NAMALWA (cell line): Measurements from ENCODE around the gene DNAH1.

ENCODE experiments used
- DNase-seq: peaks from one replicate; pipeline ENCODE4 v3.0.0-alpha.2; 2015; ENCODE audit warnings: low spot score

The DNAH1 gene

DNA sequence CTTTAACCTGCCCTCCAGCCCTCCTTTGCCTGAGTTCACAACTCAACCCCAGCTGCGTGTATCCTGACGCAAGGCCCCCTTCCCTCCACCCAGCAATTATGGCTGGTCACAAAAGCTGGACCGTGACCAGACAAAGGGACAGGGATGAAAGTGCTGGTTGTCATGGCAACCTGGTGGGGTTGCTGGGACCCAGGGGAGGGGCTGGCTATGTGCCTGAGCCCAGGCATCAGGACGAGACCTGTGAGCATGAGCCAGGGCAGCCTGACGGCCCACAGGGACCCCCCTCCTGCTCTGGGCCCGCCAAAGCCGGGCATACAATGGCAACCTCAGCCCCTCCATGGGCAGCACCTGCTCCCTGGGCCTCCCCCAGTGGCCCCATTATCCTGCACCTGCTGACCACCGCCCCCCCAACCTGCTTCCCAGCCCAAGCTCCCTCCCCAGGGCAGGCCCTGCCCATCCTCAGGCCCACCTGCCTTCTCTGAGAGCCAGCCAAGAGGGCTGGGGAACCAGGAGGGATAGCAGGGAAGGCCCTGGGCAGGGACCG is 4.5 kb upstream of the DNAH1 start:
- DNase-seq, result no peak

- DNase-seq, result no peak
Observed at GRCh38 chr3:52313188-52313773, 2.8 kb upstream of the DNAH1 start.

GRCh38 chr3:52313774-52314188 is 2.3 kb upstream of the DNAH1 start:
- peak; percentile 23 for DNase-seq

GRCh38 chr3:52314489-52314888 is 1.6 kb upstream of the DNAH1 start:
- no peak for DNase-seq

GRCh38 chr3:52315006-52315405 is 1.1 kb upstream of the DNAH1 start:
- DNase-seq, result no peak

GRCh38 chr3:52317208-52318000 is 1.3 kb downstream of the DNAH1 start:
- DNase-seq, result no peak

- no peak for DNase-seq
Observed at GRCh38 chr3:52318186-52318816, 2.2 kb downstream of the DNAH1 start.

- no peak for DNase-seq
Observed at GRCh38 chr3:52319921-52320595, 3.9 kb downstream of the DNAH1 start.

DNA sequence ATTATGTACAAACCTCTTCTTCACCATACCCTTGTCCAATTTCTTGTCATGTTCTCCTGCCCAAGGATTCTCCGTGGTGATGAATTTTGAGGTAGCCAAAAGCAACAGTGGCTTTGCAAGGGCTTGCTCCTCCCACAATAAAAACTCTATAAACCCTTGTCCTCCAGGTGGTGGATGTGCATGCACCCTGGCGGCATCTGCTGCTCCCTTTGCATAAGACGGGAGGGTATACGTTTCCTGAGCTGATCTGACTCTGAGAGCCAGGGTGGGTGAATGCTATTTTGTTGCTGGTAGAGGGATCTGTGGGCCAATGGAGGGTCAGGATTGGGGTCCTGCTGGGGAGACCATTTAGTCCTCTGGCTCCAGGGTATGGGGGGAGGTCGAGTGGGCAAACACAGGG is 5.4 kb downstream of the DNAH1 start:
- DNase-seq, result no peak

- no peak for DNase-seq
Observed at GRCh38 chr3:52322466-52322865, 6.3 kb downstream of the DNAH1 start.

GRCh38 chr3:52323526-52324295 is 7.6 kb downstream of the DNAH1 start:
- DNase-seq, result no peak

DNA sequence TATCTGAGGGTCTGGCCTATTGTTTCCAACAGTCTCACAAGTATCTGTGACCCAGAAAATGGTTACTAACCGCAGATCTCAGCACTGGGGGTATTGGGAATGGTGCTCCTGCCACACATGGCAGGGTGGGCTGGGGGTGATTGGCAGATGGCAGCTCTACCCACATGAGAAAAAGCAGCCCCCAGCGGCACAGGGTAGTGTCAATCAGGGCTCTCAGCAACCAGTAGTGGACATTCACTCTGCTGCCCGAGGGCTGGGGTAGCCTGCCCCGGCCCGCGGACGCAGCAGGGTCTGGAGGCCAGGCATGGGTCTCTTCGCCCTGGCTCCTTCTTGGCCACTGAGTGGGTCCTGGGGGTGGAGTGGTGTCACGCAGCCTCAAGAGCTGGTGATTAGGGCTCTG is 8.6 kb downstream of the DNAH1 start:
- no peak for DNase-seq

DNA sequence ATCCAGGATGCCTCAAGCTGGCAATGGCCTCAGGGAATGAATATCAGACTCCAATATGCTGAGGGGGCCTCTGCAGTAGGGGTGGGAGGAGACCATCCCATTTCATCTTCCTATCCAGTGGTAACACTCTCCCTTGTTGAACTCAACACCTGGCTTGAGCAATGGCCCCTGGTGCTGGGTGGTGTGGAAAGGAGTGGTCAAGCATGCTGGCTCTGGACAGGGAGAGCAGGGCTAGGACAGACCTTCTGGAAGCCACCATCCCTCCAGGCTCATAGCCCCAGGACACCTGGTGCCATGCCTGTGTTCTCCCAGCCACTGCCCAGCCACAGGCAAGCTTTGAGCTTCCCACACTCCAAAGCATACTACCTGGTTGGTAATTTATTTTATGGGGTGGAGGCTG is 9.6 kb downstream of the DNAH1 start:
- no peak for DNase-seq

DNA sequence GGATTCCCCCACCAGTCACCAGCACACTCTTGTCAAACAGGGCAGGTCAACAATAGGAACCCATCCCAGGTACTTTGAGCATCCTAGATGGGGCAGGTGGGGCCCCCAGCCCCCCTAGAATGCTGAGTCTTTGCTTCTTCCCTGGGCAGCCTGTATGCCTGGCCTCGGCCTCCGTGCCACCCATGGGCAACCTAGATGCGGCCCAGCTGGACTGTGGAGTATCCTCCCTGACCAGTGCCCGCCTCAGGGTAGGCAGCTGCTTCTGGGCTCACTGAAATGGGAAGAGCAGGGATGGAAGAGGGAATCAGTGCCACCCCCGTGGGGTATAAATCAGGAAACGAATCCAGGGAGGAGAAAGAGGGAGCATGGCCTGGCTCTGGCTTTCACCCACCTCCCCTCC is 10.9 kb downstream of the DNAH1 start:
- DNase-seq, result no peak

GRCh38 chr3:52327486-52328290 is 11.6 kb downstream of the DNAH1 start:
- DNase-seq, result no peak

DNA sequence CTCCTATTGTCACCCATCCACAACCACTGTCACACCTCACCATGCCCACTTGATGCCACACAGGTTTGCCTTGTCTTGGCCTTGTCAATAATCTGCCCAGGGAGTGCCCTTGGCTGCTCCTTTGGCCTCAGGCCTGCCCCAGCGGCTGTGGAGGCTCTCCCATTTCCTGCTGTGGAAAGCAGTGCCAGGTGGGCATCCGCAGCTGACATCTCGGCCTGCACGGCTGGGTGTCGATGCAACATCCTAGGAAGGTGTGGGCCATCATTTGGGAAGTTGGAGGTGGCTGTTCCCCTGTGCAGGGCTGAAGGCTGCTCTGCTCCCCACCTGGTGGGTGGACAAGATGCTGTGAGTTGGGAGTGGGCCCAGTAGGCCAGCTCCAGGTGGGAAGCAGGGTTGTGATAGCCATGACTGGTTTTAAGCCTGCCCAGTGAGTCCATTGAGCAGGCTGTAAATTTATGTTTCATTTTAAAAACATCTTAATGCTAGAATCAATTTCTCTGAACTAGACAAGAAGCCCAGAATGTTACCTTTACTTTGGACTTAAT is 12.5 kb downstream of the DNAH1 start:
- no peak for DNase-seq

DNA sequence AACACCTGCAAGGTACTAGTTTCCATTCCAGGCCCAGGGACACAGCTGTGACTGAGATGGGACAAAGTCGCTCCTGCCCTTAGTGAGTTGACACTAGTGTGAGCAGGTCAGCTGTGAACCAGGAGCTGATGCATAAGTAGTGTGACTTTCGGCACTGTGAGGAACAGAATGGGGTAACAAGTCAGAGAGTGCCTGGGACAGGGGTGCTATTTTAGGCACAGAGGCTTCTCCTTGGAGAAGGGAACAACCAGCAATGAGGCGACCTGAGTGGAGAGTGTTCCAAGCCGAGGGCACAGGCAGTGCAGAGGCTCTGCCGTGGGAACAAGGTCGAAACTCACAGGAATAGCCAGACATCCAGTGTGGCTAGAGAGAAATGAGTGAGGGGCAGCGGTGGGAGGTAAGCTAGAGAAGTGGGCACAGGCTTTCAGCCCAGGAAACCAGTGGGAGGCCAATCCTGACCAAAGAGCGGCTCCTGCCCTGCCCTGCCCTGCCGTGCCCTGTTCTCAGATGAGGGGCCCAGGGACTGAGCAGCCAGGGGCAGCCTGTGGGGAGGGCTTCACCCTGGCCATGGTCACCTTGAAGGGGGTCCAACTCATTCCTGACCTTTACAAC is 14.2 kb downstream of the DNAH1 start:
- no peak for DNase-seq

DNA sequence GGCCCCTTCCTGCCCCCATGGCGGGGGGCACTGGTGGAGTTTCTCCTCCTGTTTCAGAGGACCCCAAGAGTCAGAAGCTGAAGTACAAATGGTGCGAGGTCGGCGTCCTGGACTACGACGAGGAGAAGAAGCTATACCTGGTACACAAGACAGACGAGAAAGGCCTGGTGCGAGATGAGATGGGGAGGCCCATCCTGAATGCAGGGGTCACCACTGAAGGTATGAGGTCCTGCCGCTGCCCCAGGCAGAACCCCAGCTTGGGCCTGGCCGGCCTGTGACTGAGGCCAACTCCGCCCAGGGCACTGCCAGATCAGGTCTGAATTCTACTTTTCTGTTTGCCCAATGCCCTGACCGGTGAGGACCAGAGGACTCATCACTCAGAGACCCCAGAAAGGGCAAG is 15.0 kb downstream of the DNAH1 start:
- DNase-seq, result no peak

GRCh38 chr3:52331906-52332305 is 15.8 kb downstream of the DNAH1 start:
- DNase-seq, result no peak

DNA sequence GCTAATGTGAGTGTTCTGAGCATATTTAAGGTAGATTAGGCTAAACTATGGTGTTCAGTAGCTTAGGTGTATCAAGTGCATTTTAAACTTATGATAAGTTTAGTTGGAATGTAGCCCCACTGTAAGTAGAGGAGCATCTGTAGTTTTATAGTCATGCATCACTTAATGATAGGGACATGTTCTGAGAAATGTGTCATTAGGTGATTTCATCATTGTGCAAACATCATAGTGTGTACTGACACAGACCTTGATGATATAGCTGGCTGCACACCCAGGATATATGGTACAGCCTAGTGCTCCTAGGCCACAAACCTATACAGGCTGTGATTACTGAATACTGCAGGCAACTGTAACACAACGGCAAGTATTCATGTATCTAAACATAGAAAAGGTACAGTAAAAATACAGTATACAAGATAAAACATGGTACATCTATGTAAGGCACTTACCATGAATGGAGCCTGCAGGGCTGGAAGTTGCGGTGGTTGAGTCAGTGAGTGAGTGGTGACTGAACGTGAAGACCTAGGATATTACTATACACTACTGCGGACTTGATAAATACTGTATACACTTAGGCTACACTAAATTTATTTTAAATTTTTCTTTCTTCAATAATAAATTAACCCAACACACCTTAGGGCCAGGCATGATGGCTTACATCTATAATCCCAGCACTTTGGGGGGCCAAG is 17.9 kb downstream of the DNAH1 start:
- no peak for DNase-seq
